HL-60/S4 treated with retinoic acid at 250 ng/mL for 4 days and 3 days (cell line): ENCODE results near the gene TMOD1.
"Not testable (repeated sequence)": the region's sequence is repeated elsewhere in the genome, so short reads cannot be mapped to it uniquely, and the experiment has no call there.

ENCODE experiments used
- in situ Hi-C: fragments of 300-500 bp; cut with MboI; formaldehyde crosslinking; loops from 2 replicates; pipeline ENCODE4 v1.7.0; 2022; ENCODE audit warnings: low sequenced_read_pairs

The TMOD1 gene

DNA sequence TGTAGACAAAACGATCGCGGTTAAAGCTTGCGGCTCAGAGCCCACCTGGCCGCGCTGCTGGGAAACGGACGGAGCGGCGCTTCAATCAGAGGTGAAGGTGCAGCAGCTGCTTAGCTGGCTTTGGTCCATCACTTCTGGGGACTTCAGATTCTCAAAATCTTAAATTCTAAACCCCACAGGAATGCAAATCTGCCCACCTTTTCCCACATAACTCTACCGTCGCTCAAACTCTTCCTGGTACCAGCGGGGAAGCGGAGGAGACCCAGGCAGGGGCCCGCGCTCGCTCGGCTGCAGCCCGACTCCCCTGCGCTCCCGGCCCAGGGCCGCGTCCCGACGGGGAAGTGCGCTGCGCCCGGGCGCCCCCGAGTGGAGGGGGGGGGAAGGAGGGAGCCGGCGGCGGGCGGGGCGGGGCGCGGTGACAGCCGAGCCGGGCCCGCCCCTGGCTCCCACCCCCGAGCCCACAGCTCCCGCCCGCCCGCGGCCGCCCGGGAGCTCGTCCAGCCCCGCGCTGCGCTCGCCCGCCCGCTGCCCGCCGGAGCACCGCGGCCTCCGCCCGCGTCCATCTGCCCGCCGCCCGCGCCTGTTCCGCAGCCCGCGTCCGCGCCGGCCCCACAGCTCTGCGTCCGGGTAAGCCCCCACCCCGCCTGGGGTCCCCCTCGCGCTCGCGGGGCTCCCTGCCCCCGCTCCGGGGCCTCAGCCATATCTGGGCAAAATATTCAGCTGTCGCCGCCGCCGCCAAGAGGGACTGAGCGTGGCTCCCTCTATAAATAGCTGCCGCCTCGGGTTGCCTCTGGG lies at the start of gene TMOD1:
Gene TMOD1, plus strand, starts transcription at position 490 of the 795 bp plus-strand sequence. CDS start 22,523 bp downstream, outside the sequence.
- in situ Hi-C loops, result no loop called here

DNA sequence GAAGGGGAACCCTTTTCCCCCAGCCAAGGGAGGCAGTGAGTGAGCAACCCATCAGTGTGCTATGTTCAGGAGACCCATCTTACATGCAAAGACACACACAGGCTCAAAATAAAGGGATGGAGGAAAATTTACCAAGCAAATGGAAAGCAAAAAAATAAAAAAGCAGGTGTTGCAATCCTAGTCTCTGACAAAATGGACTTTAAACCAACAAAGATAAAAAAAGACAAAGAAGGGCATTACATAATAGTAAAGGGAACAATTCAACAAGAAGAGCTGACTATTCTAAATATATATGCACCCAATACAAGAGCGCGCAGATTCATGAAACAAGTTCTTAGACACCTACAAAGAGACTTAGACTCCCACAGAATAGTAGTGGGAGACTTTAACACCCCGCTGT lies 47.9 kb upstream of the TMOD1 start:
- in situ Hi-C loops, result not testable (repeated sequence)

DNA sequence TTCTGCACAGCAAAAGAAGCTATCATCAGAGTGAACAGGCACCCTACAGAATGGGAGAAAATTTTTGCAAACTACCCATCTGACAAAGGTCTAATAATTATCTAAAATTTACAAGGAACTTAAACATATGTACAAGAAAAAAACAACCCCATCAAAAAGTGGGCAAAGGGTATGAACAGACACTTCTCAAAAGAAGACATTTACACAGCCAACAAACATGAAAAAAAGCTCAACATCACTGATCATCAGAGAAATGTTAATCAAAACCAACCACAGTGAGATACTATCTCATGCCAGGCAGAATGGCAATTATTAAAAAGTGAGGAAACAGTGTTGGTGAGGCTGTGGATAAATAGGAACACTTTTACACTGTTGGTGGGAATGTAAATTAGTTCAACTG lies 44.6 kb upstream of the TMOD1 start:
- in situ Hi-C loops, result not testable (repeated sequence)

DNA sequence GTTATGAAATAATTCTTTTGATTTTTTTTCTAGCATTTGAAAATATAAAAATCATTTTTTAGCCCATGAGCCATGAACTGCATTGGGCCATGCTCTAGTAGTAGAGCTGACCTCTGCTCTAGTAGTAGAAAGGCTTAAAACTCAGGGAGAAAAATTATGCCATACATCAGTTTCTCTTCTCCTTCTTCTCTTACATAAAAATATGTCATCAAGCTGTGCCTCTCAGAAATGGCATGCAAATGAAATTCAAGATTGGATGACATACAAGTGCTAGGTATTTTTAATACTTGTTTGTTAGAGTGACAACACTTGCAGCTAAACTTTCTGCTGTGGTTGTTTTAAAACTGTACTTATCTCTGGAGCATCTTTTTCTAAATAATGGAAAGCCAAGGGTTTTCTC lies 42.1 kb upstream of the TMOD1 start:
- in situ Hi-C loops, result no loop called here

GRCh38 chr9:97462159-97462558 lies 39.3 kb upstream of the TMOD1 start:
- in situ Hi-C loops, result no loop called here

DNA sequence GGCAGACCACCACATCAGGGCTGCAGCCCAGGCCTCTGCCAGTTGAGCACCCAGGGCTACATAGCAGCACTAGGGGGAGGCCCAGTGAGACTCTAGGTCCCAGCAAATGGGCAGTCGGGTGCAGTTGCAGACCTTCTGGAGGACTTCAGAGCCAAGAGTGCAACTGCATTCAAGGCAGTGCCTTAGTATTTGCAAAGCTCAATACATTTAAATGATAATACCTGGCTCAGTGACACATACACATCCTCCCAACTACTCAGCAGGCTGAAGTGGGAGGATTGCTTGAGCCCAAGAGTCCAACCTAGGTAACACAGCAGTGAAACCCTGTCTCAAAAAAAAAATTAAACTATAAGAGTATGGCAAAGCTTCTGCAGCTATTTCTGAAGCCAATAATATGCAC lies 38.6 kb upstream of the TMOD1 start:
- in situ Hi-C loops, result no loop called here

- in situ Hi-C loops, result no loop called here
These were observed 32.6 kb upstream of the TMOD1 start for GRCh38 chr9:97468658-97469448.

GRCh38 chr9:97470076-97470475 lies 31.4 kb upstream of the TMOD1 start:
- in situ Hi-C loops, result loop anchor here (10.0 kb wide), 1 partner anchor 125 kb away; no protein-coding TSS in a partner anchor

DNA sequence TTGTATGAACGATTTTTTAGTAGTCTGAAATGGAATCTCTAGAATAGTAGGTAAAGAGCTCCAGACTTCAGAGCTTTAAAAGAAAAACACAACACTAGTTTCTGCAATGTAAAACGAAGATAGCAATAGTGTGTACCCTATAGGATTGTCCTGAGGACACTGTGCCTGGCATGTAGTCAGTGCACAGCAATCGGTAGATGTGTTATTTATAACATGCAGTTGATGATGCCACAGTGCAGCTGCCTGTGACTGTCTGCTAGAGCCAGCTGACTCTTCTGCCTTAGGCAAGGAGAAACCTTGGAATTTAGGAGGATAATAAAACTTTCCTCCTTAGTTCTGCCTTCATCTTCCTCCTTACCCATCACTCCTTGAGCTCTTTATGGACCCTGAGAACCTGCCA lies 27.7 kb upstream of the TMOD1 start:
- in situ Hi-C loops, result loop anchor here (10.0 kb wide), 1 partner anchor 121 kb away; no protein-coding TSS in a partner anchor

- in situ Hi-C loops, result loop anchor here (10.0 kb wide), 1 partner anchor 120 kb away; no protein-coding TSS in a partner anchor
These were observed 27.0 kb upstream of the TMOD1 start for GRCh38 chr9:97474372-97474925.

GRCh38 chr9:97475059-97475458 lies 26.4 kb upstream of the TMOD1 start:
- in situ Hi-C loops, result loop anchor here (10.0 kb wide), 1 partner anchor 120 kb away; no protein-coding TSS in a partner anchor

- in situ Hi-C loops, result loop anchor here (10.0 kb wide), 1 partner anchor 116 kb away; no protein-coding TSS in a partner anchor
These were observed 23.0 kb upstream of the TMOD1 start for GRCh38 chr9:97478301-97478981.

DNA sequence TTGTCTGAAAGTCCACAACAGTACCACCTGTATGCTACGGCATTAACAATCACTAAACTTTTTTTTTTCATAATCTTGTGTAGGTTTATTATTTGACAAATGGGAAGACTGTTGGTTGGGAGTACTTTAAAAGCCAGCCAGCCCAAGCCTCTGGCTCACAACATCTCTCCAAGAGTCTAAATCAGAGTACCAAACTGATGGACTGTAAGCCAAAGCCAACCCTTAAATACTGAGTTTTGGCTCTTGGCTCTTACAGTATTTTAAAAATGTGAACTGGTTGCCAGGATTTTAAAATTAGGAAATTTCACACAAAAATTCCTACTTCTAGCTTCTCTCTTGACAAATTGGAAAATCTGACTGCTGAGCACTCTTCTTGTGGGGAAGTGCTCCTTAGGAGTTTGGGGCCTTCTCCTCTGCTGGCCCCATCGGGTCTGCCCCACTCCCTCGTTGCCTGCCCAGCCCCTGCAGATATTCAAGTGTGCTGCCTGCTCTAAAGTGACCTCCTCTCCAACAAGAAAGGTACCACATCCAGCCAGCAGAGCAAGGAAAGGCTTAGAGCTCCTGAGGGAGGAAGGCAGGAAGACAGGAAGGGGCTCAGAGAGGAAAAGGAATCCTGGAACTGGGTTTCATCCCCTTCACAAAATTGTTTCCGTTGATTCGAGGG lies 21.8 kb upstream of the TMOD1 start:
- in situ Hi-C loops, result loop anchor here (10.0 kb wide), 1 partner anchor 115 kb away; no protein-coding TSS in a partner anchor

DNA sequence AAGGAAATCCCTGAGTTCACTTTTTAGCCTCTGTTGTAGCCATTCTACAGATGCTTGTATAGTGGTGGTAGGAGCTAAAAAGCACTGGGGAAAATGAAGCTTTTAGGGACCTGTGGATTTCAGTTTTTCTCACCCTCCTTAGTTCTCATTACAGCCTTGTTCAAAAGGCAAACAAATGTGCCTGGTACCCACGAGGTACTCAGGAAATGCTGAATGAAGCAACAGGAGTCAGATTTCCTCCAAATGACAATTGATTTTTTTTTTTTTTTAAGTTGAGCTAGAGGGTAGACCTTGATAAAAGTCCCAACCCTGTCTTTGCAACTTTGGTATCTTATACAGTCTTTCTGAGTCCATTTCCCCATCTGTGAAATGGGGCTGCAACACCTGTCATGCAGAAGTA lies 21.3 kb upstream of the TMOD1 start:
- in situ Hi-C loops, result no loop called here

GRCh38 chr9:97480749-97481148 lies 20.7 kb upstream of the TMOD1 start:
- in situ Hi-C loops, result no loop called here

- in situ Hi-C loops, result no loop called here
These were observed 17.3 kb upstream of the TMOD1 start for GRCh38 chr9:97484134-97484533.

GRCh38 chr9:97487107-97487506 lies 14.4 kb upstream of the TMOD1 start:
- in situ Hi-C loops, result no loop called here

DNA sequence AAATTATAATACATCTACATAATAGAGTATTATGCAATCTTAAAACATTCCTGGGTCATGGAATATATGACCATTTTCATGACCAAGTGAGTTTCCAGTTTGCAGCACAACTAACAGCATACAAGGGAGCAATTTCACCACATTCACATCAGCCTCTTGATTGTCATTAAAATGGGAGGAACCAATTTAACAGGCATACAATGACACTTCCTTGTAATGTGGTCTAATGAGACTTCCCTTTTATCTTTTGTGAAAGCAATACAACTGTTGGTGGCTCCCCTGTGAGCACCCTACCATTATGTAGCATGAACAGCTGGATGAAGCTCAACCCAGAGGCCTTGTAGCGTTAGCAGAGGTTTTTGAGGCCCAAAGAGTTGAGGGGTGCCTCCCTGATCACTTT lies 13.6 kb upstream of the TMOD1 start:
- in situ Hi-C loops, result no loop called here

GRCh38 chr9:97491216-97491999 lies 10.1 kb upstream of the TMOD1 start:
- in situ Hi-C loops, result no loop called here
